ENCODE results near the gene UBE2F.
"Not testable (repeated sequence)": the region's sequence is repeated elsewhere in the genome, so short reads cannot be mapped to it uniquely, and the experiment has no call there.

The UBE2F gene

DNA sequence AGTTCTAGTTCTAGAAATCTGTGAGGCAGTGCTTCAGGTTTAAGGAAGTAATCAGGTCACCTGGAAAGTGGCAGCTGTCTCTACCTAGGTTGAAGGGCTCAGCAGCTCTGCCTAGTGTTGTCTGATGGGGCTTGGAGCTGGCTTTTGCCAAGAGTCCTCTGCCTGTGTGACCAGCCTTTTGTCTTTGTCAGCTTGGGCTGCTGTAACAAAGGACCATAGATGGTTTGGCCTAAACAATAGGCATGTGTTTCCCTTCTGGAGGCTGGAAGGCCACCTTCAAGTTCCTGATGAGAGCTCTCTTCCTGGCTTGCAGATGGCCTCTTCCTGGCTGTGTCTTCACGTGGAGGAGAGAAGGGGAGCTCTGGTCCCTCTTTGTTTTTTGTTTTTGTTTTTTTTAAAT lies 13.3 kb downstream of the UBE2F start:
- no peak for DNase-seq (ENCODE audit: low spot score)

DNA sequence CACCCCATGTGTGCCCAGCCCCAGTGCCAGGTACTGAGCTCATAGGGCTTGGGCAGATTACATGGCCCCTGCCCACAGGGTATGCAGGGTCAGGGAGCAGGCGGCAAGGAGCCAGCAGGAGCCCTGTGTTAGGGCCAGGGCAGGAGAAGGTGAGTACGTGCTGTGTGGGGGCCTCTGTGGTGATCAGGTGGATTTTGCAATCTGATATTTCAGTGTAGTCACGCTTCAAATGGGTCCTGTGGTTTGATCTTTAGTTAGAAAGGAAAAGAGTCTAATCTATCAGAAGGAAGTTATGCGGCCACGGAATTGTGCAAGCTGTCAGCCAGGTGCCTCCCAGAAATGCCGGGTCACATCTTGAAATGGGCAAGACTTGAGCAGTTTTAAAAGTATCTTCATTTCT lies 13.9 kb downstream of the UBE2F start:
- no peak for DNase-seq (ENCODE audit: low spot score)

DNA sequence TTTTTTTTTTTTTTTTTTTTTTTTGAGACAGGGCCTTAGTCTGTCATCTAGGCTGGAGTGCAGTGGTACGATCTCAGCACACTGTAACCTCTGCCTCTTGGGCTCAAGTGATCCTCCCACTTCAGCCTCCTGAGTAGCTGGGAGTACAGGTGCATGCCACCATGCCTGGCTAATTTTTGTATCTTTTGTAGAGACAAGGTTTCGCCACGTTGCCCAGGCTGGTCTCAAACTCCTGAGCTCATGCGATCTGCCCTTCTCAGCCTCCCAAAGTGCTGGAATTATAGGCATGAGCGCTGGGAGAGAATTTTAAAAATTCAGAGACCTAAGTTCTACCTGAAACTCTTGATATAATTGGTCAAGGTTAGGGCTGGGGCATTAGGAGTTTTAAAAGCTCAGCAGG lies 14.8 kb downstream of the UBE2F start:
- not testable (repeated sequence) for DNase-seq (ENCODE audit: low spot score)

DNA sequence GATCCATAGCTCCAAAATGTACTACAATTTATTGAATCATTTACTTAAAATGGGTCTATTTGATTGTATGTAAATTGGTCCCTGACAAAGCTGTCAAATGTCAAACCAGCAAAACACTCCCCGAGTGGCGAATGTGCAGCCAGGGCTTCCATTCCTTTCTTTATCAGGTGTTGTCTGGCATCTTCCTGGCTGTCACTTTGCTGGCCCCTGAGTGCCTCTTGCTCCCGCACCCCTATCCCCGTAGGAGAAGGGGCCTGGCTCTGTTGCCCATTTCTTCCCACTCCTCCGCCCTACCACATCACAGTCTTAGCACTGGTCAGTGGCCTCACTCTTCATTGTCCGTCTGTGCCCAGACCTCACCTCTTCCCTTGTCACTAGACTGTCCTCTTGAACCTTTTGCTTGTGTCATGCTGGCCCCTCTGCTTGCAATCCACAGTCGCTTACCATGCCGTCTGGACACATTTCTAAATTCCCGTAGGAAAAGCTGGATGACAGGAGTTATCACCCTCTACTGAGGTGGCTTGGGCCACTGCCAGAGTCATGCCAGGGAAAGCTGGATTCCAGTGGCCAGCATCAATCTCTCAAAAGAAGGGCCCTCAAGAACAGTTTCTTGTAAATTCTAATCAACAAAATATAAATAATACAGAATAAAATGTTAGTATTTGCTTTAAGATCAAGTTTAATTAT lies 15.4 kb downstream of the UBE2F start:
- no peak for DNase-seq (ENCODE audit: low spot score)

DNA sequence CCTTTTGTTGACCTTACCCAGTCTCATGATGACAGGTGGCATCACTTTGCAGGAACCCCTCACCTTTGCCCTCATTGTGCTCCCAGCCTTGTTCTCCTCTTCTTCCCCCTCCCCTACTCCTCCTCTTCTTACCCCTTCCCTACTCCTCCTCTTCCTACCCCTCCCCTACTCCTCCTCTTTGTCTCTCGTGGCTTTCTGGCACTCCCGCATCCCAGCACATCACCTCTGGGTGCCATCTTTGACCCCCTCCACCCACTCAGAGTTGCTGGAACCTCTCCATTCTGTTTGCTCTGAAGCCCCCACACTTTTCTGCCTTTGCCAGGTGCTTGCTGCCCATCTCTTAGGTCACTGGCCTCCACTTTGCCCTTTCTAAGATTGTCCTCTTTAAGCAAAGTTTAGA lies 17.1 kb downstream of the UBE2F start:
- DNase-seq (ENCODE audit: low spot score) = no peak

DNA sequence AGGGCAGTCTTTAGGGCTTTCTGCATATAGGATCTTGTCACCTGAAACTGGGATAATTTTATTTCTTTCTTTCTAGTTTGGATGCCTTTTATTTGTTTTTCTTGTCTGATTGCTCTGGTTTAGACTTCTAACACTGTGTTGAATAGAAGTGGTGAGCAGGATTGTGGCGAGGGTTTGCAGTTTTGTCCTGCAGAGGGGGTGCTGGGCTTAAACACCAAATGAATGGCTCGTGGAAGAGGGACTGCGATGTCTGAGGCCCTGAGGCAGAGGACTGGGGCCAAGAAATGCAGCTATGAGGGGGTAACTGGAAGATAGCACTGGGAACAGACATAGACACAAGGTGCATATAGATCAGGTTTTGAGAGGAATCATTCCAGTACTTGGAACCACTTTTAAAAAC lies 20.5 kb downstream of the UBE2F start:
- no peak for DNase-seq (ENCODE audit: low spot score)

DNA sequence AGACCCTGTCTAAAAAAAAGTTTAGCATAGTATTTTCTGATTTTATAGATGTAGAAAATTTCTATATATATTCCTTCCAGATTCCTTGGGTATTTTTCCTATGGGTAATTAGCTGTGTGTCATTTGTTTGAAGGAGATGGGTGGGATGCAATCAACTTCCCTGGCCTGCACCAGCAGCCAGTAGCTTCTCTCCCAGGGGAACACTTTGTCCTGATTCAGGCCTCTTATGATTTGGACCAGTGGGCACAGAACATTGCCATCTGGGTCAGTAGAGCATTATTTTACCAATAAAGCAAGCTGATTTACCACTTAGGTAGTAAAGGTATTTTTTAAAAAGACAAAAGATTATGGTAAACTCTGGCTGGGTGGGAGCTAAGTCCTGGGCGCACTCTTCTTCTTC lies 26.9 kb downstream of the UBE2F start:
- DNase-seq (ENCODE audit: low spot score) = no peak

DNA sequence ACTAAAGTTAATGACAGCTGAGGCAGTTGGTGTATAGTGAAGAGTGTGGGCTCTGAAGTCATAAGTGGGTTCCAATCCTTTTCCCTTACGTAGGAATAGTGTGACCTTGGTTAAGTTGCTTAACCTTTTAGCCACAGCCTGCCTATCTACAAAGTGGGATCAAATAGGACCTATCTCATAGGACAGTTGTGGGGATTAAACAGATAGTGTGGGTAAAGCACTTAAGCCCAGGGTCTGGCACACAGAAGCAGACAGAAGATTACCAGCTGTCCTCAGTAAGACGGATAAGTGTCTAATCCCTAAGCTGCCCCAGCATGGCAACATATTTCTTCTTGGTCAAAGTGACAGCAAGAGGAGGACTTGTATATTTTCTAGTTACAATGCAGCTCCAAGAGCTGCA lies 28.2 kb downstream of the UBE2F start:
- no peak for DNase-seq (ENCODE audit: low spot score)

DNA sequence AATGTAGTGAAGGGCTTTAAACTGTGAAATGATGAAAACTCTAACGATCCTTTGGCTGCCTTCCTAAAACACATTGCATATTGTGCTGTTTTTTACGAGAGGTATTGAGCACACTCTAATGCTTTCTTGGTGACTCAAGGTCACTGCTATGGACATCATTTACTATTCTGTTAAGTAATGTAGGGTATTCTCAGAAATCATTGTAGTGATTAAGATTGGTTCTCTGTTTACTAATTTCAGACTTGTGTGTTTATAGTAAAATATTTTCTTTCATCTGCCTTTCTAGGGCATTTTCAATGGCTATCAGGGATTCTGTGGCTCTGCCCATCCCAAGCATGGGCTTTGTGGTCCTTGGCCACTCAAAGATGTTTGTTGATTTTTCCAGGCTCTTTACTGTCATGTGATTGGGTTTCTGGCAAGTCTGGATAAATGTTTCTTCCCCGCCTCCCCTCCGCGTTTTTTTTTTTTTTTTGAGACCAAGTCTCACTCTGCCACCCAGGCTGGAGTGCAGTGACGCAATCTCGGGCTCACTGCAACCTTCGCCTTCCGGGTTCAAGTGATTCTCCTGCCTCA lies 29.3 kb downstream of the UBE2F start:
- no peak for DNase-seq (ENCODE audit: low spot score)

DNA sequence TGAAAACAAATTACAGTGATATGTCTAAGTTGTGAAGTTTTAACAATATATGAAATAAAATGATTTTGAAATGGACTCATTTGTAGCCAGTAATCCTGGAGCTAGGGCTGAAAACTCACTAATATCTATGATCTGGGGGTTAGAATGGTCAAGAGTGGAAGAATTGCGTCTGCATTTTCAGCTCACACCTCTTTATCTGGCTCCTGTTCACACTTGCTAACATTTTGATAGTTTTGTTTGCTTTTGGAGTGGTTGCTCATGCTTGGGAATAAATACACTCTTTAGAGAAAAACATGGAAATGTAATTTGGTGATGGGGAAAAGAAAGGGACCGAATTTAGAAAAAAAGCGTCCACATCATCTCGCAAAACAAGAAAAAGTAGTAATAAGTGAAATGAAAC lies 30.7 kb downstream of the UBE2F start:
- DNase-seq (ENCODE audit: low spot score) = no peak

DNA sequence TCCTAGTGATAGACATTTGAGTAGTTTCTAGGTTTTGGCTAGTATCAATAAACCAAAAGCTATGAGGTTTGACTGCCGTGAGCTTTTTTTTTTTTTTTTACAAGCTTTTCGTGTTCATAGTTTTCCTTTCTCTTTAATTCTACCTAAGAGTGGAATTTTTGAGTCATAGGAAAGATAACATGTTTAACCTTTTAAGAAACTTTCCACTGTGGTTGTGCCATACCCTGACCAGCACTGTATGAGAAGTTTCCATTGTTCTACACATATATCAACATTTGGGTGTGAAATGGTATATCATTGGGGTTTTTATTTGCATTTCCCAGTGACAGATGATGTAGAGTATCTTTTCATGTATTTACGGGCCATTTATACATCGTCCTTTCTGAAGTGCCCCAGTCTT lies 31.7 kb downstream of the UBE2F start:
- no peak for DNase-seq (ENCODE audit: low spot score)

DNA sequence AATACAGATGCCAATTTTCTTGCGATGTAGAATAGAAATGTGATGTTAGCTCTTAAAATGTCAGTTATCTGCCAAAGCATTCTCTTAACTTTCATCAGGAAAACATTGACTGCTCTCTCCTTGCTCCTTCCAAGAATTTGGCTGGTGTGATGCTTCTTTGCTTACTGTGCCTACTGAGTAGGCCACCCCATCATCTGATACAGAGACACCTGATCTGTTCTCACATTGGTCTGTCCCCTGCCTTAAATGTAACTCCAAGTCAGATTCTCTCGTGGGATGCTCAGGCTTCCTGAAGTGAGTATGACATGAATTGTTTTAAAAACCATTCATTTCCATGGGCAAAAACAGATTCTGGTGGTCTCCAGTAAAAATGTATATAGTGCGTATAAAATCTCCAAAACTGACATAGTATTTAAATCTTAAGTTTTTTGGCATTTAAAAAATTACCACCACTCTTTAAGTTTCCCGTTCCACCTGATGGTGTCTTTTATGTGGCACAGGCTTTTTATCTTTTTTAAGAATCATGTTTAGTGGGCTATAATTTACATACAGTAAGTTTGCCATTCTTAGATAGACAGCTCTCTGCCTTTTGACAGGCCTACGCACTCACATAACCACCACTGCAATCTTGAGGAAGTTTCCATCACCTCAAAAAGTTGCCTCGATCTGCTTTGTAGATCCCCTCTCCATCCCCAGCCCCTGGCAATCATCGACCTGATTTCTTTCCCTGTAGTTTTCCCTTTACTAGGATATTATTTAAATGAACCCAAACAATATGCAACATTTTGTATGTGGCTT lies 36.6 kb downstream of the UBE2F start:
- no peak for DNase-seq (ENCODE audit: low spot score)

DNA sequence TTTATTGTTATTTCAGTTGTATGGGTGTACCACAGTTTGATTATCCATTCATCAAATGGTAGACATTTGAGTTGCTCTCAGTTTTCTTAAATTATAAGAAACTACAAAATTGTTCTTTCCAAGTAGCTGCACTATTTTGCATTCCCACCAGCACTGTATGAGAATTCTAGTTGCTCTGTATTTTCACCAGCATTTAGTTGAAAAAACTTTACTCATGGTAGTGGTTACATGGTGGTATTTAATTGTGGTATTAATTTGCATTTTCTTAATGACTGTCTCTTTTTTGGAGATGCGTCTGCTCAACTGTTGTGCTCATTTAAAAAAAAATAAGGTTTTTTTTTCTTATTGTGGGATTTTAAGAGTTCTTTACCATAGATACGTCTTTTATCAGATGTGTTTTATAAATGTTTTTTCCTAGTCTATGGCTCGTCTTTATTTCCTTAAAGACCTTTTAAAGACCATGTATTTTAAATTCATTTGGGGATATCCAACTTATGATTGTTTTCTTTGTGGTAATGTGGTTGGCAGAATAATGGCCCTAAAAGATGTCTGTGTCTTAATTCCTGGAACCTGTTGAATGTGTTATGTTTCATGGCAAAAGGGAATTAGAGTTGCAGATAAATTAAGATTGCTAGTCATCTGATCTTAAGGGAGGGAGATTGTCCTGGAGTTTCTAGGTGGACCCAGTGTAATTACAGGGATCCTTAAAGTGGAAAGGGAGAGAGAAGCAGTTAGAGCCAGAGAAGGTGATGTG lies 37.4 kb downstream of the UBE2F start:
- no peak for DNase-seq (ENCODE audit: low spot score)

DNA sequence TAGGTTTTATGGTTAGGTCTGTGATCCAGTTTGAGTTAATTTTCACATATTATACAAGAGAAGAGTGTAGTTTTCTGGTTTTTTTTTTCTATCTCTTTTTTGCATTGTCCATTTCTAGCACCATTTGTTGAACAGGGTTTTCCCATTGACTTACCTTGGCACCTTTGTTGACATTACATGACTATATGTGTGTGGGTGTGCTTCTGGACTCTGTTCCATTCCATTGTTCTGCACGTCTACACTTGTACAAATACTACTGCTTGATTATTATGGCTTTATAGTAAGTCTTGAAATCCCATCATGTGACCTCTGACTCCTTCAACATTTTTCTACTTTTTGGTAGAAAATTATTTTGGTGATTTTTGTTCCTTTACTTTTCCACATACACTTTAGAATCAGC lies 38.7 kb downstream of the UBE2F start:
- no peak for DNase-seq (ENCODE audit: low spot score)

DNA sequence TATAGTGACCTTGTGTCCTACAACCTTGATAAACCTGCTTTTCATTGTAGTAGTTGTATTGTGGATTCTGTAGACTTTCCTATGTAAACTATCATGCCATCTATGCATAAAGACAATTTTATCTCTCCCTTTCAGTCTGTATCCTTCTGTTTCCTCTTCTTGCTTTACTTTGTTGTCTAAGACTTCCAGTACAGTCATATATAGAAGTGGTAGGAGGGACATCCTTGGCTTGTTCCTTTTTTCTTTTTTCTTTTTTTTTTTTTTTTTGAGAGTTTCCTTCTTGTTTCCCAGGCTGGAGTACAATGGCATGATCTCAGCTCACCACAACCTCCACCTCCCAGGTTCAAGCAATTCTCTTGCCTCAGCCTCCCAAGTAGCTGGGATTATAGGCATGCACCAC lies 39.7 kb downstream of the UBE2F start:
- DNase-seq (ENCODE audit: low spot score) = no peak

DNA sequence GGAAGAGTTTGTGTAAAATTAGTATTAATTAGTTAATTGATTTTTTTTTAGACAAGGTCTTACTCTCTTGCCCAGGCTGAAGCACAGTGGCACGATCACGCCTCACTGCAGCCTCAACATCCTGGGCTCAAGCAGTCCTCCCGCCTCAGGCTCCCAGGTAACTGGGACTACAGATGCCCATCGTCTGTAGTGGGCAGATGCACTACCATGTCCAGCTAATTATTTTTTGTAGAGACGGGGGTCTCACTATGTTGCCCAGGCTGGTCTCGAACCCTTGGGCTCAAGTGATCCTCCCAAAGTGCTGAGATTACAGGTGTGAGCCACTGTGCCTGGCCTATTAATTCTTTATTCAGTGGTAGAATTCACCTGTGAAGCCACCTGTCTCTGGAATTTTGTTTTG lies 41.1 kb downstream of the UBE2F start:
- no peak for DNase-seq (ENCODE audit: low spot score)

DNA sequence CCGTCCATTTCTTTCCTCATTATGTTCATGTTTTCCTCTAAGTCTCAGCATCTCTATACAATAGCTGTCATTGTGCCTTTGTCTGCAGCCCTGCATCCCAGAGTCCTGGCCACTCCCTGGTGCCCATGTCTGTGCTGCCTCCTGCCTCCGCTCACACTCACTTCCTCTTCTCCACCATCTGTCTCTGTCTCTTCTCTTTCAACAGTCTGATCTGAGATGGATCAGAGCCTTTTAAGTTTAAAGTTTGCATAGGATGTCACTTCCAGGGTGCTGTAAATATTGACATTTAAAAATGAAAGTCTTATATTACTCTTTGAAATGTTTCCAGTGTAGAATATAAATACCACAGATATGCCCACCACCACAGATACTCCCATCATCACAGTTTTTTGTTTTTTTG lies 42.7 kb downstream of the UBE2F start:
- no peak for DNase-seq (ENCODE audit: low spot score)

DNA sequence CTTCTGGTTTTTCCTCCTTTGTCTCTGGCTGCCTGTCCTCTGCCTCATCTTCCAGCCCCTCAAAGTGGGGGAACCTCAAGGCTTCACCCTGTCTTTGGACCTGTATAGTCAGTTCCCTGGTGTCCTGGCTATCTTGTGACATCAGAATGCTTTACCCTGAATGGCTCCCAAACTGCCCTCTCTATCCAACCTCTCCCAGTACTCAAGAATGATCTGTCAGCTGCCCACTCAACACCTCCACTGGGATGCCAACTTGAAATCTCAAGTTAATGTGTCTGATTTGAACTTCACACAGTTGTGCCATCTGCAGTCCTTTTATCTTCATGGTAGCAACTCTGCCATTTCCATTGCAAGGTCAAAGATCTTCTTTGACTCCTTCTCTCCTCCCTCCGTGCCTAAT lies 43.8 kb downstream of the UBE2F start:
- no peak for DNase-seq (ENCODE audit: low spot score)

DNA sequence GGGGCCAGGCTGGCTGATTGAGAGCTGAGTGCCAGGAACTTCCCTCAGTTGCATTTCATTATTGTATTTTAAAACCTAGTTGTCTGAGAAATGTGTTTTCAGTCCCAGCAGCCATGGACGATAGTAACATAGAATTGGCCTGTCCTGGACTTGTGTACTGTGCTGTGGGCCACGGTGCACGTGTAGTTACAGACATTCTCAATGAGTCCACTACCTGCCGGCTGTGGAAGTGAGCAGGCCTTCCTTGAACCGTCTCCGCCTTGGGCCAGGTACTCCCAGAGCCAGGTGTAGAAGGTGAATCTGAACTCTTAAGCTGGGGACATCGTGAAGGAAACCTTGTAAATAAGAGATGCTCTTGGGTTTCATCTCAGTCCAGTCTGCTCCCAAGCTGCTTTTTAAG lies 47.0 kb downstream of the UBE2F start:
- DNase-seq (ENCODE audit: low spot score) = no peak

DNA sequence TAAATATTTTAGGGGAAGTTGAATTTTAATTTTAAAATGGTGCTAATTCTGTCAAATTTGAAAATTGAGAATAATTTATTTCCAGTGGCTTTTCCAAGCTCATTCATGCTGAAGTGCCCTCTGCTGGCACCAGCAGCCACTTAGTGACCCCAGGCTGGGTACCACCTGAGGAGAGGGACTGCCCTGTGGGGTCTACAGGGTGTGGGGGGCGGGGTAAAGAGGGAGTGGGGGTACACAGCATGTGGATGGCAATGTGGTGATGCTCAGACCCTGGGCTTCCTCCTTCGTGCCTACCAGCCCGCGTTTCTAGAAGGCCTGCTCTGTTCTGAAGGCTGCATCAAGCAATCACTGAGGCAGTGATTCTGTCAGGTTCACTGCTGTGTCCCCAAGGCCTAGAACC lies 48.9 kb downstream of the UBE2F start:
- DNase-seq (ENCODE audit: low spot score) = no peak

DNA sequence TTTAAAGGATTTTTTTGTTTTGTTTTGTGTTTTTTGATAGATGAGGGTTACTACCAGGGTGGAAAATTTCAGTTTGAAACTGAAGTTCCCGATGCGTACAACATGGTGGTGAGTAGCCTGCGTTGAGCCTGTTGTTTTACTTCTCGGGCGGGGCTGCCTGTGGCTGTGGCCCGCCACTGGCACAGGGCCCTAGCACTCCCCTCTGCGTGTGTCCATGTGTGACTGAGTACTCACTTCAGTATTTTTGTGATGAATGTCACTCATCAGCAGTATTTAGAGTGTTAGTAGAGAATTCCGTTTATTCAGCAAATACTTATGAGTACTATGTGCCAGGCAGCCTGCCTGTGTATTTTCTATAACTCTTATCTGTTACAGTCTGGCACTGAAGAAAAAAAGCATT lies 49.7 kb downstream of the UBE2F start:
- DNase-seq (ENCODE audit: low spot score) = no peak

DNA sequence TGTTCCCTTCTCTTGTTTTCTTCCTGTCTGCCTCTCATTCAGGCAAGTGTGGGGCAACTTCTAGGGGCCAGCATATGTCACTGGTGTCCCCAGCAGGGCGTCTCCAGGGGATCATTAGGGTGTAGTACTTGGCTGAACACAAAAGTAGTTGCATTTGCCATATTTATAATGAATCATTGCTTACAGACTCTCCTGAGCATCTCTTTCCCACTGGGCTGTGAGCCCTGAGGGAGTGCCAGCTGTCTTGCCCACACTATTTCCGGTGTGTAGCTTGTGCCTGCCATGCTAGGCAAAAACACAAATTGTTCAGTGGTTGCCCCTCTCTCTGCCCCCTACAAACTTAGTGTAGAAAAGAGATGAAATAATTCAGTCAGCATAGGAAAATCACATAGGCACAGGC lies 53.1 kb downstream of the UBE2F start:
- no peak for DNase-seq (ENCODE audit: low spot score)

DNA sequence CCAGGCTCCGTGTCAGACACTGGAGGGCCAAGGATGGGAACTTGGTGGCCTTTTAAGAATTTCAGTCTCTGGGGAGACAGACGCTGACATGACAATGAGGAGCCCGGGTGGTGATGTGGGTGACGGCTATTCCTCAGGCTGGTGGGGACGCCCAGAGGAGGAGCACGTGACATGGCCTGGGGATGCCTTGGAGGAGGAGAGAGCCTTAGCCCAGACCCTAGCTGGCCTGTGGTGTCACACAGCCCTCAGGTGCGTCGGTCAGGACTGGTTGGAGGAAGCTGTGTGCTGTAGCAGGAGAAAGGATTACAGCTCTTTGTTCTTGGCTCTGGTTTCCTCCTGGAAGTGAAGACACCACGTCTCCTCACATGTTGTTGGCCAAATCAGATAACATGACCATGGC lies 54.0 kb downstream of the UBE2F start:
- DNase-seq (ENCODE audit: low spot score) = no peak
